Activated naive CD4-positive, alpha-beta T cell (primary cell): ENCODE data around the gene ERVK3-1.
"Not testable (repeated sequence)": the region's sequence is repeated elsewhere in the genome, so short reads cannot be mapped to it uniquely, and the experiment has no call there.

Source experiments
- DNase-seq, 4 experiments: peaks; one replicate each; lab custom pipeline; 2025; lab: John Stamatoyannopoulos, UW

The ERVK3-1 gene, protein sequence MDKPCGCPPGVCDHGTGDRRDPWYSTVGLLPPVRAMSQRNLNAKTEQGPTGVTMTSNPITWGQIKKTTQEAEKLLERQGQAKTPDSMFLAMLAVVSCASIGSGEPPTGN

DNA sequence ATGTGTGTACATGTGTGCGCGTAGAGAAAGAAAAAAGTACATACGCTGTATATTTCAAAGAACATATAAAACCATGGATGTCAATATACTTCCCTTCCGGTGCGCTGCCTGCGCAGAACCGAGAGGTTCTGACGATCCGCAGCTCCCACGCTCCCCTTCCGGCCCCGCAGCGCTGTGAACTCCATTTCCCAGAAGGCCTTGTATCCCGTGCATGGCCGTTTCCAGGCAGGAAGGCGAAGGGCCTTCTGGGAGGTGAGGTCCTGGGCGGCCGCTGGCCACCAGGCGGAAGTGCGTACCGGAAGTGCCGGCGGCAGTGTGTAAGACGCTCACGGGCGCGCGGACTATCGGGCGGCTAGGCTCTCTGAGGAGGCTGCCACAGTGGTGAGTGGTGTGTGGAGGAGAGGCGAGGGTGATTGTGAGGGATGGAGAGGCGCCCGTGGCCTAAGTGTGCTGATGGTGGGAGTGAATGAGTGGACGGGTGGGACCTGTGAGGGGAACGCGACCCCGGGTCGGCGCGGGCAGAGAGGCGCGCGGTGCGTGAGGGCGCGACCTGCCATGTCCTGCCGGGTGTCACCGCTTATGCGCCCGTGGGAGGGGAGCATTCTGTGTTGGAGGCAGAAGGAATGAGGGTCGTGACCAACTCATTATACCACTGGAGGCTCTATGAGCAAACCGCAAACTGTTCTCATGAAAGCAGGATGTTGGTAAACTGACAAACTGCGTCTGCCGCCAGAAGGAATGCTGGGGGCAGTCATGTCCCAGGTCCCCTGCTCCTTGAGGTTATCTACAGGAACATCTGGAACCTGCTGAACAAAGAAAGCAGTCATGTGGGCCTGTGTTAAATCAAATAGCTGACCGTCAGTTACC is at the start of gene ERVK3-1:
ERVK3-1 (plus strand) TSS at position 313 of the 867 bp plus-strand sequence. CDS start 6,792 bp downstream, outside the sequence.
- DNase-seq = peak; percentile 74 to 89 (median 76)

DNA sequence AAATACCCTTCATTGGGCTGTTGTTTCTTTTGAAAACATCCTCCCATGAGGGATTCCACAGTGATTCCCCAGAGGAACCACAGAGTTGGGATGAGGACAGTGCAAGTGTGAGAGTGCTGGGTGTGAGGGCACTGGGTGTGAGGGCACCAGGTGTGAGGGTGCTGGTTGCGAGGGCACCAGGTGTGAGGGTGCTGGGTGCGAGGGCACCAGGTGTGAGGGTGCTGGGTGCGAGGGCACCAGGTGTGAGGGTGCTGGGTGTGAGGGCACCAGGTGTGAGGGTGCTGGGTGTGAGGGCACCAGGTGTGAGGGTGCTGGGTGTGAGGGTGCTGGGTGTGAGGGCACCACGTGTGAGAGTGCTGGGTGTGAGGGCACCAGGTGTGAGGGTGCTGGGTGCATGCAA is 46.9 kb upstream of the ERVK3-1 start:
- DNase-seq = not testable (repeated sequence)

DNA sequence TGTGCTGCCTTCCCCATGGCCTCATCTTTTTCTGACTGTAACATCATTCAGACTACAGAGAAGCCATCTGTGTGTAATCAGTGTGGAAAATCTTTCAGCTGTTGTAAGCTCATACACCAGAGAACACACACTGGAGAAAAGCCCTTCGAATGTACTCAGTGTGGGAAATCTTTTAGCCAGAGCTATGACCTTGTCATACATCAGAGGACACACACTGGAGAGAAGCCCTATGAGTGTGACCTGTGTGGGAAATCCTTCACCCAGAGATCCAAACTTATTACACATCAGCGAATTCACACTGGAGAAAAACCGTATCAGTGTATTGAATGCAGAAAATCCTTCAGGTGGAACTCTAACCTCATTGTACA is 43.6 kb upstream of the ERVK3-1 start:
- no peak for DNase-seq

DNA sequence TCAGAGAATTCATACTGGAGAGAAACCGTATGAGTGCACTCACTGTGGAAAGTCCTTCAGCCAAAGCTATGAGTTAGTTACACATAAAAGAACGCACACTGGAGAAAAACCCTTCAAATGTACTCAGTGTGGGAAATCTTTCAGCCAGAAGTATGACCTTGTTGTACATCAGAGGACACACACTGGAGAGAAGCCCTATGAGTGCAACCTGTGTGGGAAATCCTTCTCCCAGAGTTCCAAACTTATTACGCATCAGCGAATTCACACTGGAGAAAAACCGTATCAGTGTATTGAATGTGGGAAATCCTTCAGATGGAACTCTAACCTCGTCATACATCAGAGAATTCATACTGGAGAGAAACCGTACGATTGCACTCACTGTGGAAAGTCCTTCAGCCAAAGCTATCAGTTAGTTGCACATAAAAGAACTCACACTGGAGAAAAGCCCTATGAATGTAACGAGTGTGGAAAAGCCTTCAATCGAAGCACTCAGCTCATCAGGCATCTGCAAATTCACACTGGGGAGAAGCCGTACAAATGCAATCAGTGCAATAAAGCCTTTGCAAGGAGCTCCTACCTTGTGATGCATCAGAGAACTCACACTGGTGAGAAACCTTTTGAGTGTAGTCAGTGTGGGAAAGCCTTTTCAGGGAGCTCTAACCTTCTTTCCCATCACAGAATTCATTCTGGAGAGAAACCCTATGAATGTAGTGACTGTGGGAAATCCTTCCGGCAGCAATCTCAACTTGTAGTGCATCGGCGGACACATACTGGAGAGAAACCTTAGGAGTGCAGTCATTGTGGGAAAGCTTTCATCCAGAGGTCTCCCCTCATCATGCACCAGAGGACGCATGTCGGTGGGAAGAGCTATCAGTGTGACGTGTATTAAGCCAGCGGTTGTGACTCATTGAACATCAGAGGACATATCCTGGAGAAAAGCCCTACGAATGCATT is 42.9 kb upstream of the ERVK3-1 start:
- DNase-seq = no peak

DNA sequence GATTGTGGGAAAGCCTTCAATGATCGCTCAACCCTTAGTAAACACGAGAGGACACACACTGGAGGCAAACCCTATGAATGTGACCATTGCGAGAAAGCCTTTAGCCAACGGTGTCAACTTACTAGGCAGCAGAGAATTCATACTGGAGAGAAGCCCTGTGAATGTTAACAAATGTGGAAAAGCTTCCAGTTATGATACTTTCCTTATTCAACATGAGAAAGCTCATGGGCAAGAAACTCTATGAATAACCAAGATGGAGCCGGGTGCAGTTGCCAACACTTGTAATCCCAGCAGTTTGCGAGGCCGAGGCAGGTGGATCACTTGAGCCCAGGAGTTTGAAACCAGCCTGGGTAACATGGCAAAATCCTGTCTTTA is 42.3 kb upstream of the ERVK3-1 start:
- DNase-seq = no peak

DNA sequence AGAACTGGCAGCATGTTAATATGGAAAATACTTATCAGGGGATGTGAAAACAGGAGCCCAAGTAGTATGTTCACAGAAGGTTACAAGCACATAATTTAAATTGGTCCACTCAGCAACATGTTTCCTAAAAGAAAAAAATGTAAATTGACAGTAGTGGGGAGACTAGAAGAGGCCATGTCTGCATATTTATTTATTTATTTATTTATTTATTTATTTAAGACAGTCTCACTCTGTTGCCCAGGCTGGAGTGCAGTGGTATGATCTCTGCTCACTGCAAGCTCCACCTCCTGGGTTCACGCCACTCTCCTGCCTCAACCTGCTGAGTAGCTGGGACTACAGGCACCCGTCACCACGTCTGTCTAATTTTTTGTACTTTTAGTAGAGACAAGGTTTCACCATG is 40.1 kb upstream of the ERVK3-1 start:
- no peak for DNase-seq

DNA sequence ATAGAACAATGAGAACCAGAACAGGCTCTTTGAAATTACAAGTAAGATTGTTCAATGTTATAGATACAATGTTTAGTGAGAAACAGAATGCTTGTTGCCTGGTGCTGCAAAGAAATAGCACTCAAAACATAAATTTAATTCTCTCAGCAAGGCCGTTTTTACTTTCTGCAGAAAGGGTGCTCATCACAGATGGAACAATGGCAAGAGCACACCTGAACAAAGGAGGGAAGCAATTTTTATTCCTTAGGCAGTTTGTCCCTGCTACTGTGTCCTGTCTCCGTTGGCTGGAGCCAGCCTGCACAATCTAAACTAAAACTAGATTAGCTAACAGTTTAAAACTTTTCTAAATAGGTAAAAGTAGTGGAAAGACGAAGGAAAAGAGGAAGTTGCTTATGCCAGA is 36.8 kb upstream of the ERVK3-1 start:
- DNase-seq = no peak

DNA sequence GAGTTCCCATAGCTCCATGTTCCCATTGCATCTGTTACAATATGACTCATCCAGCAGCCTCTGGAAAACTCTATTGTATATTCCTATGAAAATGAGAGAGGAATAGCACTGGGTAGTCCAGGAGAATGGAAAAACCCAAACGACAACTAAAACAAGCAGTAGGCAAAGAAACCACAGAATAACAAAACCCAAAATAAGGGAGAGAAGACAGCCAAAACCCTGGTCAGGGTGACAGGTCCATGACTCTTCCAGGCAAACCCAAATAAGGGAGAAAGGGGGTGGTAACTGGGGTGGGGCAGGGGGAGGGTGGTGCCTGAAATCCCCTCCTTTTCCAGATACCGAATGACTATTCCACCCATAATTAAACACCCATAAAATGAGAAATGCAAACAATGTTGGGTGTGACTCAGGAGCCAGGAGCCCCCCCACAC is 30.4 kb upstream of the ERVK3-1 start:
- no peak for DNase-seq

DNA sequence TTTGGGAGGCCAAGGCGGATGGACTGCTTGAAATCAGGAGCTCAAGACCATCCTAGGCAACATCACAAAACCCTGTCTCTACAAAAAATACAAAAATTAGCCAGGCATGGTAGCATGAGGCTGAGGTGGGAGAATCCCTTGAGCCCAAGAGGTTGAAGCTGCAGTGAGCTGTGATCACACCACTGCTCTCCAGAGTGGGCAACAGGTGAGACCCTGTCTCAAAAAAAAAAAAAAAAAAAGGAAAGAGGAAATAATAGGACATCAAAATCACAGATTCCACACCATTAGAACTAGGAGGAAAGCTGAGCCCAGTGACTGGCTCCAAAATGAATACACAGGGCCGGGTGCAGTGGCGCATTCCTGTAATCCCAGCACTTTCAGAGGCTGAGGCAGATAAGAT is 29.6 kb upstream of the ERVK3-1 start:
- no peak for DNase-seq

DNA sequence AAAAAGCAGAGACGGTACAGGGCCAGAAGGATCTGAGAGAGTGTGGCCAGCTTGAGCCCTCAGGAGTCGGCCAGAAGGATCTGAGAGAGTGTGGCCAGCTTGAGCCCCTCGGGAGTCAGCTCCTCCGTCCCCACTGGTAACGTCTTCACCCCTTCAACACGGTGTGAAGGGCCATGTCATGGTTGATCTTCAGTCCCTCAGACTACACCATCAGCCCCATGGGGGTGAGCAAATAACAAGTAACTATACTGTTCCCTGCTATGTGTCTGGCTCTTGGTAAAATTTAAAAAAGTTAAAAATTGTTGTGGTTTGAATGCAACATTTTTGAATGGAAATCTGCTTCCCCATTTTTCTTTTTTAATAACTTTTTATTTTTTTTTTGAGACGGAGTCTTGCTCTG is 28.0 kb upstream of the ERVK3-1 start:
- DNase-seq = no peak

DNA sequence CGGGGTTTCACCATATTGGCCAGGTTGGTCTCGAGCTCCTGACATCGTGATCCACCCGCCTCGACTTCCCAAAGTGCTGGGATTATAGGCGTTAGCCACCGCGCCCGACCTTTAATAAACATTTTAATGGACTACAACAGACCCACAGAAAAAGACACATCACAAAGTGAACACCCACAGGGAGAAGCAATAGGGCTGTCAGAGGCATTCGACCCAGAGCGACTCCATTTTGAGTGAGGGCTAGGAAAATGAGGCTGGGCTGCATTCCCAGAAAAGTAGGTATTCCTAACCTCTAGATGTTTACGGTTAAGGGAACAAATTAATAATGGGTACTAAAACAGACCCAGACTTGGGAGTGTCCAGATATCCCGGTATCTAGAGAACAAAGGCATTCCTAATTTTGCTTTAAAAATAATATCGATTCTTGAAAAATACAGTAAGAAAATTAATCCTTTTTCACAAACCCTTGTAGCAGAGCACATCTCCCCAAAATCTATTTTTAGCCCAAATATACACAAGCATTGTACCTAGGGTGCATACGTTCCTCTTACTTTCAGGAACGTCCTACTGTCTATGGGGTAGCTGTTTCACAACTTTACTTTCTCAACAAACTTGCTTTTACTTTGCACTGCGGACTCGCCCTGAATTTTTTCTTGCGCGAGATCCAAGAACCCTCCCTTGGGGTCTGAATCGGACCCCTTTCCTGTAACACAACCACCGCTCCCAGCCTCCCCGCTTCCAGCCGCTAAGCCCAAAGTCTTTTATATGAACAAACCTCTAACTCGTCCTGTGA is 27.2 kb upstream of the ERVK3-1 start:
- no peak for DNase-seq

DNA sequence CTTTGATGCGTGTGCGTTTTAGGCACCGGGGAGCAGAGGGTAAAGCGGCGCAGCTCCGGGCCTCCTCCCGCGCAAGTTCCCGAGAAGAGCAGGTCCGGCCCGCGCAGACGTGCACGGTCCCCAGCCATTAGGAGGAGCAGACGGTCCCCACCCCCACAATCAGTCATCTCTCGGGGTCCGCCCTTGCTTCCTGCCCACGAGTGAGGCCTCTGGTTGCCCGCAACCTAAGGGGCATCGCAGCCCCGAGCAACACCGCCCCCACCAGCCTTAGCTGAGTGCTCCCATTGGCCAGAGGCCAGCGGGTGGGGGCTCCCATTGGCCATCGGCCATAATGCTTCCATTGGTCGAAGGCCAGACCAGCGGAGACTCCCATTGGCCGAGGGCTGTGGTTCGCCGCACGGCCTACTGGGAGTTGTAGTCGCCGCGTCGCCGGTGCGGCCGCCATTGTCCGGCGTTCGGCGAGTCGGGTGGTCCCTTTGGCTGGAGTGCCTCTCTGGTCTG is 26.6 kb upstream of the ERVK3-1 start, which contains the start of gene ZNF8:
ZNF8 (plus strand) TSS at position 415 of the 501 bp plus-strand sequence. CDS start 127 bp downstream, outside the sequence.
- peak; percentile 87 to 99 (median 92) for DNase-seq

DNA sequence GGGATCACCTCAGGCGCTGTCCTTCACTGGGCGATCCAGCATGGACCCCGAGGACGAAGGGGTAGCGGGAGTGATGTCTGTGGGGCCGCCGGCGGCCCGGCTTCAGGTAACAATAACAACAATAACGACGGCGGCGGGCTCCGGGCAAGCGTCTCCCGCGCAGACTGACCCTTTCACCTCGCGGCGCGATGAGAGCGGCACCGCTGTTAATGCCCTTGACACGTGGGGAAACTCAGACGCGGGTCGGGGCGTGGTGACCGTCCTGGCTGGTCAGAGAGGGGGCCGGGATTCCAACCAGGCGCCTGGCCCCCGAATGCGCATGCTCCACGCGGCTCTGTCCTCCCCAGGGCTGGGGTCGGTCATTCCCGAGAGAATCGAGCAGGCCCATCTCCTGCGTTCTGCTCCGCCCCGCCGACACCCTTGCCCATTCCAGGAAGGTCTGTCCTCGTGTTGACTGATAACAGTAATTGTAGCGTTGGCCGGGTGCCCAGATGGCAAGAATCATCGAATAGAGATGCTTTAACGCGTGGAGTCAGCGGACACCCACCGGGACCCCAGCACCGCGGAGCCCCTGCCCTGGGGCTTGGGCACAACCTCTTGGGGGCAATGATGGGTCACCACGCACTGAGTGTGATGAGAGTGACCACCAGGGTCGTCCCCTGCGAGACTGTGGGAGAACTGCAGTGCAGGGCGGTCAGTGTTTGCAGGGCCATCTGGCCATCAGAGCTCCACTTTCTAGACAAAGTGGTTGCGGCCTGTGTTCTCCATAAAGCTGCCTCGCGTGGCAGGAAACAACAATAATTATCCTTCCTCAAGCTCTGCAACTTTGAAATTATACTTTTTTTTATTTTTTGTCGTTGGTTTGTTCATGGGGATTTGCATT is 25.9 kb upstream of the ERVK3-1 start:
- peak in 2 of 4 experiments; percentile 25 to 34 for DNase-seq

DNA sequence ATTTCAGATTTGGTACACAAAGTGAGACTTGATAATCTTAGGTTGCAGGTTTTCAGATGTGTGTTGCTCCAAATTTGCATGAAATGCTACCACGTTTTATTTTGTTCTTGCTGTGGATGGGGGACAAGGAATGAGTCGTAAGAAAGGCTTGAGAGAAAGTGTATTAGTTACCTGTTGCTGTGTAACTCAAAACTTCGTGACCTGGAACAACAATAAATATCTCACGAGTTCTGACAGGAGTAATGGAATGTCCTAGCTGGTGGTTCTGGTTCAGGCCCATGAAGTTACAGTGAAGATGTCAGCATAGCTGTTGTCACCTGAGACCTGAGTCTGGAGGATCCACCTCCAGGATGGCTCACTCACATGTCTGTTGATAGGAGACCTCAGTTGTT is 25.3 kb upstream of the ERVK3-1 start:
- no peak for DNase-seq

DNA sequence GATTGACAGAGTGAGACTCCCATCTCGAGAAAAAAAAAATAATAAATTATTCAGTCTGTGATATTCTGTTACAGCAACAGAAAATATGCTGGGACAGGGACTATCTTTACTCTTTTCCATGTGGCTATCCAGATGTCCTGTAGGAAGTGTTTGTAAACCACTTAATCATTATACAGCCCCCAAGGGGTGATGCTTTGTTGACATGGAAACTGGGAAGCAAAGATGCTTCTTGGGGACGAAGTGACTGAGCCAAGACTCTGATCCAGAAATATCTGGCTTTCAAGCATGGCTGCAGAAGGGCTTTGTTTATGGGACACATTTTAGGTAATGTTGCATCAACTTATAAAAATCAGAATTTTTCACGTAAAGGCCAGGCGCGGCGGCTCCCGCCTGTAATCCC is 21.0 kb upstream of the ERVK3-1 start:
- DNase-seq = no peak

DNA sequence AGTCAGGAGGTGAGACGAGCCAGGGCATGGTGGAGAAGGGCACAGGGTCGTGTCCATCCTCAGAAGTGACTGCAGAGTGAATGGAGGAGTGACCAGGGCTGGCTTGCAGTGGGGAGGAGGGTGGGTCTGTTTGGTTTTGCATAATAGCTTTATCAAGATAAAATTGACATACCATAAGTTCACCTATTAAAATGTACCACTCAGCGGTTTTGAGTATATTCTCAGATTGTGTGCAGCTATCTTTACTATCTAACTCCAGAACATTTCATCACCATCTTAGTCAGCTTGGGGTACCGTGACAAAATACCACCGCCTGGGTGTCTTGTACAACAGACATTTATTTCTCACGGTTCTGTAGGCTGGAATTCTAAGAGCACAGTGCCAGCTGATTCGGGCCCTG is 13.2 kb upstream of the ERVK3-1 start:
- no peak for DNase-seq

DNA sequence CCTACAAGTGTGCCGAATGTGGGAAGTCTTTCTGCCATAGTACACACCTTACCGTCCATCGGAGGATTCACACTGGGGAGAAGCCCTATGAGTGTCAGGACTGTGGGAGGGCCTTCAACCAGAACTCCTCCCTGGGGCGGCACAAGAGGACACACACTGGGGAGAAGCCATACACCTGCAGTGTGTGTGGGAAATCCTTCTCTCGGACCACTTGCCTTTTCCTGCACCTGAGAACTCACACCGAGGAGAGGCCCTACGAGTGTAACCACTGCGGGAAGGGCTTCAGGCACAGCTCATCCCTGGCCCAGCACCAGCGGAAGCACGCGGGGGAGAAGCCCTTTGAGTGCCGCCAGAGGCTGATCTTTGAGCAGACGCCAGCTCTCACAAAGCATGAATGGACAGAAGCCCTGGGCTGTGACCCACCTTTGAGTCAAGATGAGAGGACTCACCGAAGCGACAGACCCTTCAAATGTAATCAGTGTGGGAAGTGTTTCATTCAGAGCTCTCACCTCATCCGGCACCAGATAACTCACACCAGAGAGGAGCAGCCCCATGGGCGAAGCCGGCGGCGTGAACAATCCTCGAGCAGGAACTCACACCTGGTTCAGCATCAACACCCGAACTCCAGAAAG is 10.3 kb upstream of the ERVK3-1 start:
- DNase-seq = no peak

DNA sequence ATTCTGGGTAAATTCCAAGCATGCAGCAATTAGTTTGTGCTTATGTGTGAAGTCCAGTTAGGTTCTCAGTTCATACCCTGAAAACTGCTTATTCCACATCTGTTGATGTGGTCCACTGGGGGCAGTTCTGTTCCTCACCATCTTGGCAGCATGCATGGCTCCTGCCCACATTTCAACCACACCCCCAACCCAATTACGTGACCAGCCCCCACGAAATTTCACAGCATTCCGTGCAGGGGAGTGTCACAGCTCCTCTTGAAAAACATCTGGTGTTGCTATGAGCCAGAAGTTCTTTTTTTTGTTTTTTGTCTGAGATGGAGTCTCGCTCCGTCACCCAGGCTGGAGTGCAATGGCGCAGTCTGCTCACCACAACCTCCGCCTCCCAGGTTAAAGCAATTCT is 9.1 kb upstream of the ERVK3-1 start:
- no peak for DNase-seq

DNA sequence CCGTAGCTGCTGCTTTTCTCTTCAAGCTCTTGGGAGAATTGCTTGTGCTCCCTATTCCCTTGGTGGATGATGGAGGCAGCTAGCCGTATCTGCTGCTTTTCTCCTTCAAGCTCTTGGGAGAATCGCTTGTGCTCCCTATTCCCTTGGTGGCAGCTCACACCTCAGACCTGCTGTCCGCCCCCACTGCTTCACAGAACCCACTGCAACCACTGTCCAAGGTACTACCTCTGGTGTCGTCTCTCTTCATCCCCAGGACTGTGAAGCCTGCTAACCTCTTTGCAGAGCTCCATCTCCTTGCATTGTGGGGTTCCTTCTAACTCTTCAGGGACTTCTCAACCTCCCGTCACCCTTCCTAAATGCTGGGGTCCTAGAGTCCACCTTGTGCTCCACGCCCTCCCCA is 4.6 kb upstream of the ERVK3-1 start:
- no peak for DNase-seq

DNA sequence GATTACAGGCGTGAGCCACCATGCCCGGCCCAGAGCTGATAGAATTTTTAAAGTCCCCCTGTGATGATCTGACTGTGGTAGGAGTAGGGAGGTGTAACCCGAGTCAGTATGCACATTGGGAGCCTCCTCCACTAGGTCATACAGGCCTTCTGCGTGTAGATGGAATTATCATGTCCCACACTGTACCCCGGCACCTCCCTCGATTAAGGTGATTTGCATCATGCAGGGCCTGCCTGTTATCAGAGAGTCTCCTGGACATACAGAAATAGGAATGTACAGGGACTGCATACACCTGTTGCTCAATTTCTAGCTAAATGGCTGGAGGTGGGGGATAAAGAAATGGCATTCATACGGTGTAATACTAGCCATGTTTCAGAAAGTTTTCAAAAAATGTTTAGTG is 922 bp upstream of the ERVK3-1 start:
- DNase-seq = no peak
